Glutamatergic neuron (in vitro differentiated cells): ENCODE results near the gene LRP4. TPM values are rescaled to one million over a fixed set of nuclear protein-coding genes. Genes with fewer than 3 reads are reported as not detected.

Source experiments
- DNase-seq: peaks from one replicate; pipeline ENCODE4 v3.0.0; 2022
- H3K27ac Mint-ChIP-seq: one replicate; pipeline ENCODE4 v1.8.0; 2020; ENCODE audit warnings: mild to moderate bottlenecking, mixed read lengths, inconsistent platforms; ENCODE audit not compliant: unreplicated experiment
- H3K27me3 Mint-ChIP-seq: one replicate; pipeline ENCODE4 v1.8.0; 2020; ENCODE audit warnings: mild to moderate bottlenecking, moderate library complexity, mixed read lengths, inconsistent platforms; ENCODE audit not compliant: unreplicated experiment
- H3K36me3 Mint-ChIP-seq: one replicate; pipeline ENCODE4 v1.8.0; 2020; ENCODE audit warnings: mild to moderate bottlenecking, mixed read lengths, inconsistent platforms; ENCODE audit not compliant: unreplicated experiment
- H3K4me1 Mint-ChIP-seq: one replicate; pipeline ENCODE4 v1.8.0; 2020; ENCODE audit warnings: mild to moderate bottlenecking, low read depth, mixed read lengths, inconsistent platforms; ENCODE audit not compliant: unreplicated experiment
- H3K4me3 Mint-ChIP-seq: one replicate; pipeline ENCODE4 v1.8.0; 2020; ENCODE audit warnings: mild to moderate bottlenecking, mixed read lengths, inconsistent platforms; ENCODE audit not compliant: unreplicated experiment
- H3K9me3 Mint-ChIP-seq: one replicate; pipeline ENCODE4 v1.8.0; 2020; ENCODE audit warnings: mild to moderate bottlenecking, moderate library complexity, mixed read lengths, inconsistent platforms; ENCODE audit not compliant: unreplicated experiment
- CTCF ChIP-seq: fragments of 200-600 bp; sonication (generic); IDR thresholded peaks from one replicate; pipeline ENCODE4 v1.5.0; 2021; ENCODE audit not compliant: partially characterized antibody, unreplicated experiment
- total RNA-seq: library from RNA; stranded (reverse); fragmentation: NEBNext Ultra II Directional; extraction: Animal tissue kit (Norgen Biotek cat#: 25700); gene quantifications from one replicate; pipeline ENCODE4 v1.2.1, GENCODE V29; 2021; ENCODE audit not compliant: unreplicated experiment

LRP4 gene
- total RNA-seq, 1 donor from 2014 or later: 25.0 TPM

- no peak for DNase-seq
- Mint-ChIP-seq H3K4me3 (no peak overlapping the region), H3K36me3 (no peaks in the 10 kb centered on the region), H3K4me1 (peaks cover 3% of the 10 kb centered on the region), H3K9me3 (no peaks in the 10 kb centered on the region), H3K27ac (no peak overlapping the region), H3K27me3 (no peaks in the 10 kb centered on the region)
- TF ChIP-seq CTCF: no peak
Observed at GRCh38 chr11:46836870-46837269, 81.5 kb downstream of the LRP4 start.

GRCh38 chr11:46836431-46836830 lies 81.9 kb downstream of the LRP4 start:
- Mint-ChIP-seq H3K36me3 (no peaks in the 10 kb centered on the region), H3K4me1 (peaks cover 3% of the 10 kb centered on the region), H3K9me3 (no peaks in the 10 kb centered on the region), H3K4me3 (no peak overlapping the region), H3K27ac (no peak overlapping the region), H3K27me3 (no peaks in the 10 kb centered on the region)
- no peak for TF ChIP-seq CTCF
- DNase-seq: no peak

DNA sequence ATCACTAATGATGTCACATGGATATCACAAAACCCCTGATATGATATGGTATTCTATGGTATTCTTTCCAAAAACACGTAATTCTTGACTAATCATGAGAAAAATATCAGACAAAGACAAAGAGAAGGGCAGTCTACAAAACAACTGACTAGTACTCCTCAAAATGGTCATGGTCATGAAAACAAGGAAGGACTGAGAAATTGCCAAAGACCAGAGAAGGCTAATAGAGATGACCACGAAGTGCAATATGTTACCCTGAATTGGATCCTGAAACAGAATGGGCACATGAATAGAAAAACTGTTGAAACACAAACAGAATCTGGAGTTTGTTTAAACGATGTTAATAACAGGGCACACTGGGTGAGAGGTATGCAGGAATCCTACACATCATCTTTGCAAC lies 82.5 kb downstream of the LRP4 start:
- Mint-ChIP-seq H3K4me3 (no peak overlapping the region), H3K4me1 (peaks cover 3% of the 10 kb centered on the region), H3K9me3 (no peaks in the 10 kb centered on the region), H3K27ac (no peak overlapping the region), H3K36me3 (no peaks in the 10 kb centered on the region), H3K27me3 (no peaks in the 10 kb centered on the region)
- no peak for DNase-seq
- TF ChIP-seq CTCF: no peak

GRCh38 chr11:46834821-46835220 lies 83.5 kb downstream of the LRP4 start:
- no peak for DNase-seq
- H3K27me3 Mint-ChIP-seq: no peaks in the 10 kb centered on the region
- H3K36me3 Mint-ChIP-seq: no peaks in the 10 kb centered on the region
- no peak overlapping the region for H3K4me3 Mint-ChIP-seq
- no peak for TF ChIP-seq CTCF
- H3K9me3 Mint-ChIP-seq: no peaks in the 10 kb centered on the region
- H3K27ac Mint-ChIP-seq: no peak overlapping the region
- H3K4me1 Mint-ChIP-seq: peaks cover 3% of the 10 kb centered on the region

- H3K27me3 Mint-ChIP-seq: no peaks in the 10 kb centered on the region
- DNase-seq: no peak
- peaks cover 3% of the 10 kb centered on the region for H3K4me1 Mint-ChIP-seq
- no peaks in the 10 kb centered on the region for H3K36me3 Mint-ChIP-seq
- no peak overlapping the region for H3K4me3 Mint-ChIP-seq
- H3K9me3 Mint-ChIP-seq: no peaks in the 10 kb centered on the region
- TF ChIP-seq CTCF: no peak
- no peak overlapping the region for H3K27ac Mint-ChIP-seq
Observed at GRCh38 chr11:46832511-46833214, 85.7 kb downstream of the LRP4 start.
